ENCODE results near the gene PRPF18.
A peak's percentile ranks its signal among the peaks of the same experiment; 100 is the strongest.

Gene PRPF18

GRCh38 chr10:13671904-13672303, 85.1 kb downstream of the PRPF18 start:
- no peak for DNase-seq

DNA sequence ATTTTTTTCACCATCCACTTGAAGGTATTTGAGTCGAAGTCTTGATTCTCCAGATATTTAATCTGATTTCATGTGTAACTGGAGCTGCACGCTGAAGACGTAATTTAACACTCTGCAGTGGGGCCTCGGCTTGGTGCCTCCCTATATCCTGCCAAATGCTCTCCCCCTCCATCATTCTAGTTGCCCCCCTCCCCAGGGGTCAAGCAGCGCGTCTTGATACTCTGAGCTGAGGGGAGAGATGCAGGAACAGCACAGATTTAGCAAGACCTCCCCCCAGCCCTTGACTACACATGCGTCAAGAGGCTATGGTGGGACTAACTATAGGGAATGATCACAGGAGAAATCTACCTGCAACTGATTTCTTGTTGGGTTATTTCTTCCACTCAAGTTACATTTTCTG, 85.8 kb downstream of the PRPF18 start:
- DNase-seq = peak; percentile 84

DNA sequence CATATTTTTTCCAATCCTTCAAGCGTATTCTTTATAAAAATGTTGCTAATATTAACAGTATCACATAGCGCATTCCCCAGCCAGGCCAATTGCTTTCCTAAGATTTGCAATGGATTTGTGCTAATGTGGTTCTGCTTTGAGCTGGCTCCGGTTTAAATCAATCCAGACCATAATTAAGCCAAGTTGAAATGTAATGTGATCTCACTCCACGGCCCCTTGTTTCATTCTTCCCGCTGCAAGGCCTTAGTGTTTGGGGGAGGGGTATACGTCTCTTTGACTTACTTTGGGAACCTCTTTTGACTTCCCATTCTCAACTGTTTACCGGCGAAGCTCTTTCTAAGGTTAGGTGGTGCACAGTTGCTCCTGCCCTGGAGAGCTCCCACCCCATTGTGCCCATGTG, 86.4 kb downstream of the PRPF18 start:
- peak; percentile 63 for DNase-seq

DNA sequence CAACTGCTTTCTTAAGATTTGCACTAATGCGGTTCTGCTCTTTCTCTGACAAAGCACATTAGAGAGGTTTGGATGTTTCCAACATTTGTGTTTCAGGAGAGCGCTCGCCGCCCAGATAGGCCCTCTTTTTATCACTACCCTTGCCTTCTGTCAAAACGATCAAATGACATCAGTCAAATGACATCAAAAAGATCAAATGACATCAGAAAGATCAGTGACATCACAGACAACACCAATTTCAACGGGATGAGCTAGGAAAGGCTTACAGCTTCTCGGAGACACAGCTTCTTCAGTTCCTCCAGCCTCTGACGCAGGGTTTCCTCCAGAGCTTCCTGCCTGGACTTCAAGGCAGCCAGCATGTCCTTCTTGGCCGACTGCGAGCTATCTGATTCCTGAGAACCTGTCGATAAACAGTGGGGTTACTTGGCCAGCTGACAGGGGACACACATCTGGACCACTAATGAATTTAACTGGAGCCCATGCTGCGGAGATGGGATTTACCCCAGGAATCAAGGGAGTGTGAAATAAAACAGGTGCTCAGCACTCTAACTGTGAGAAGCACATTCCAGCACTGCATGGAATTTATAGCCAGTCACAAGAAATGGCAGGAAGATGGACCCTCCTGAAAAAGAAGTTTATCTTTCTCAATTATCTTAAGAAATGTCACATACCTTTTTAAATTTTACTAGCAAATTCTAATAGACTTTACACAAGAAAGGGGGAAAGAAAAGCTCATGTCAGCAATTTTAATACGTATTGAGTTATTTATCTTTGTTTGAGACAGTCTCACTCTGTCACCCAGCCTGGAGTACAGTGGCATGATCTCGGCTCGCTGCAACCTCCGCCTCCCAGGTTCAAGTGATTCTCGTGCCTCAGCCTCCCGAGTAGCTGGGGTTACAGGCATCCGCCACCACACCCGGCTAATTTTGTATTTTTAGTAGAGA, 88.2 kb downstream of the PRPF18 start:
- DNase-seq = no peak

DNA sequence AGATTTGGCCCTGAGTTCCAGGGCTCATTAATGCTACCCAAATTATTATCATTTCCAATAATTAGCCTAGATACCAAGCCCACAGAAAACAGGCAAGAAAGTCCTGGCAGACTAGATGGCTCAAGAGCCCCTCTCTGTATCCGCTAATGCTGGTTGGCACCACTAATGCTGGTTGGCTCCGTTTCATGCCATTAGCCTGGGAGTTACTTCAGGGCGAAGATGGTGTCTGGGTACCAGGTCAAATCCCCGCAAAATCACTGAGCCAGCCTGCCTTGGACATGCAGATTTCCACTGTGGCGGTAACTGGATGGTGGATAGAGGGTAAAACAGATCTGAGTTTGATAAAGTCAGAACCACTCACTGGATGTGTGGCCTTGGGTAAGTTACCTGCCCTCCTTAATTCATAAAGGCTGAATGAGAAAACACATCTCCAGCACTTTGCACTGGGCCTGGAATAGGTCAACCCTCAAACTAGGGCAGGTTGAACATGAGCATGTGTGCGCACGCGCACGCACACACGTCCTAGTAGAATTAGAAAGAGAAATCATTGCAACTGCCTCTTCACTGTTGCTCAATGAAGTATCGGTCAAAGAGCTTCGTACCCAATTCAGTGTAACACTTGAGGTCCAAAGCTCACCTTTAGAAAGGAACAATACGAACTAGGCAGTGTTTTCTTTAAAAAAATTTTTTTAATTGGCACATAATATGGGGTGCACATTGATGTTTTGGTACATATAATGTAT, 91.5 kb downstream of the PRPF18 start:
- no peak for DNase-seq
